Activated B cell treated with CpG ODN at 0.5 μM for 24 hours (primary cell): ENCODE results near the gene MEMO1. TPM values are rescaled to one million over a fixed set of nuclear protein-coding genes. Genes with fewer than 3 reads are reported as not detected.
"Not testable (repeated sequence)": the region's sequence is repeated elsewhere in the genome, so short reads cannot be mapped to it uniquely, and the experiment has no call there.

ENCODE experiments used
- ATAC-seq: fragments of 200-7000 bp; cut with Tn5 transposase; one replicate; pipeline ENCODE4 v1.10.0; 2021; ENCODE audit warnings: low read depth, mild to moderate bottlenecking, moderate library complexity
- CTCF ChIA-PET: fragments of 350-600 bp; sonication (Branson Sonifier 250); formaldehyde crosslinking; loops from one replicate; lab custom pipeline; 2021; ENCODE audit warnings: antibody characterized with exemption; lab: Charles Lee
- POLR2A ChIA-PET: fragments of 350-600 bp; sonication (Branson Sonifier 250); formaldehyde crosslinking; loops from one replicate; lab custom pipeline; 2021; ENCODE audit warnings: antibody characterized with exemption; lab: Charles Lee
- DNase-seq: peaks from one replicate; pipeline ENCODE4 v3.0.0; 2022
- H3K27ac Mint-ChIP-seq: one replicate; pipeline ENCODE4 v1.8.0; 2020; ENCODE audit warnings: mixed read lengths
- H3K27me3 Mint-ChIP-seq: one replicate; pipeline ENCODE4 v1.8.0; 2021; ENCODE audit warnings: mixed read lengths
- H3K36me3 Mint-ChIP-seq: one replicate; pipeline ENCODE4 v1.8.0; 2021; ENCODE audit warnings: low read depth, mixed read lengths
- H3K4me1 Mint-ChIP-seq: one replicate; pipeline ENCODE4 v1.8.0; 2021; ENCODE audit warnings: mixed read lengths
- H3K4me3 Mint-ChIP-seq: one replicate; pipeline ENCODE4 v1.8.0; 2020; ENCODE audit warnings: mild to moderate bottlenecking, mixed read lengths
- H3K9me3 Mint-ChIP-seq: one replicate; pipeline ENCODE4 v1.8.0; 2020; ENCODE audit warnings: mixed read lengths
- intact Hi-C: fragments of 100-400 bp; cut with micrococcal nuclease; formaldehyde crosslinking; loops from one replicate; pipeline ENCODE4 v1.15.1; 2024
- total RNA-seq: library from RNA; stranded (reverse); gene quantifications from 2 replicates; pipeline ENCODE4 v1.2.3, GENCODE V29; 2022
- TF ChIP-seq, protein P1 (sequence below): fragments of 200-600 bp; IDR thresholded peaks from one replicate; pipeline ENCODE4 v1.8.0; 2022; ENCODE audit warnings: antibody characterized with exemption, mild to moderate bottlenecking

The MEMO1 gene
- total RNA-seq, 1 donor from 2014 or later, result 71.6 TPM

DNA sequence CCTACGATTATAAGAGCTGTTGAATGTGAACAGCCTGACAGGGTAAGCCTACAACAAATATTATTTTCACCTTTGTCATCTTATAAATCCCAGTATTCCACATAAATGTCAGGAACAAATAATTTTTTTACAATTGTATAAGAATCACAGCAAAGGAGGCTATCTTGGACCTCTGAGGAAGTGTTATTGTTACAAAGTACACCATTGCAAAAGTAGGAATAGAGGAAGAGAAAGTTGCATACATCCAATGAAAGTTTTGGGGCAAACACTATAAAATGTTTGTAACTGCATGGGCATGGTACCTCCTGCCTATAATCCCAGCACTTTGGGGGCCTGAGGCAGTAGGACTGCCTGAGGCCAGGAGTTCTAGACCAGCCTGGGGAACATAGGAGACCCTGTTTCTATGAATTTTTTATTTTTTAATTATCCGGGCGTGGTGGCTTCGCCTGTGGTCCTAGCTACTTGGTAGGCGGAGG, 715 bp upstream of the MEMO1 start:
- CTCF ChIA-PET, result no interaction called here
- TF ChIP-seq, protein P1, sequence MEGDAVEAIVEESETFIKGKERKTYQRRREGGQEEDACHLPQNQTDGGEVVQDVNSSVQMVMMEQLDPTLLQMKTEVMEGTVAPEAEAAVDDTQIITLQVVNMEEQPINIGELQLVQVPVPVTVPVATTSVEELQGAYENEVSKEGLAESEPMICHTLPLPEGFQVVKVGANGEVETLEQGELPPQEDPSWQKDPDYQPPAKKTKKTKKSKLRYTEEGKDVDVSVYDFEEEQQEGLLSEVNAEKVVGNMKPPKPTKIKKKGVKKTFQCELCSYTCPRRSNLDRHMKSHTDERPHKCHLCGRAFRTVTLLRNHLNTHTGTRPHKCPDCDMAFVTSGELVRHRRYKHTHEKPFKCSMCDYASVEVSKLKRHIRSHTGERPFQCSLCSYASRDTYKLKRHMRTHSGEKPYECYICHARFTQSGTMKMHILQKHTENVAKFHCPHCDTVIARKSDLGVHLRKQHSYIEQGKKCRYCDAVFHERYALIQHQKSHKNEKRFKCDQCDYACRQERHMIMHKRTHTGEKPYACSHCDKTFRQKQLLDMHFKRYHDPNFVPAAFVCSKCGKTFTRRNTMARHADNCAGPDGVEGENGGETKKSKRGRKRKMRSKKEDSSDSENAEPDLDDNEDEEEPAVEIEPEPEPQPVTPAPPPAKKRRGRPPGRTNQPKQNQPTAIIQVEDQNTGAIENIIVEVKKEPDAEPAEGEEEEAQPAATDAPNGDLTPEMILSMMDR, result no peak
- H3K27ac Mint-ChIP-seq, result peak overlapping the region; percentile 96
- peaks cover 36% of the 10 kb centered on the region for H3K4me1 Mint-ChIP-seq
- no peaks in the 10 kb centered on the region for H3K27me3 Mint-ChIP-seq
- peak overlapping the region; percentile 91 for H3K4me3 Mint-ChIP-seq
- DNase-seq, result no peak
- intact Hi-C loops, result loop anchor here (1.0 to 10.0 kb wide), 8 partner anchors 28 to 1864 kb away; partner anchors contain the start of genes BIRC6, DPY30, SPAST and YPEL5
- peaks cover 21% of the 10 kb centered on the region for H3K36me3 Mint-ChIP-seq
- POLR2A ChIA-PET, result interaction anchor here (0.6 to 2.3 kb wide), 6 partner anchors 12 to 349 kb away, joined by 3 to 36 read pairs (median 4); partner anchors contain the start of genes DPY30, SLC30A6 and SPAST
- H3K9me3 Mint-ChIP-seq, result no peaks in the 10 kb centered on the region
- ATAC-seq, result no peak

DNA sequence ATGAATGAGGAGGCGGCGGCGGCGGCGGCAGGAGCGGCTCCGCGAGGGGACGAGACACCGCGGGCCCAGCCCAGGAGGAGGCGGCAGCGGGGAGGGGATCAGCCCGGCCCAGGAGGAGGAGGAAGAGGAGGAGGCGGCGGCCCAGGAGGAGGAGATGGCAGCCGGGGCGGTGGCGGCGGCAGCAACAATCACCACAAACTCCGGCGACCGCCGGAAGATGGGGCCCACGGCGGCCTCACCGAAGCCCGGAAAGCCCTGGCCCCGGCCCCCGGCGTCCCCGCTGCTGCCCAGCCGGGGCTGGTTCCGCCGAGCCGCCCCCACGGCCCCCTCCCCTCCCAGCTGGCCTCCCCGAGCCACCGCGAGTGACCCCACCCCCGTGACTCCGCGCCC, 533 bp downstream of the MEMO1 start:
- POLR2A ChIA-PET, result interaction anchor here (0.6 to 2.3 kb wide), 8 partner anchors 9 to 1864 kb away, joined by 3 to 36 read pairs (median 4); partner anchors contain the start of genes DPY30, SLC30A6, SPAST and YPEL5
- Mint-ChIP-seq H3K4me3 (peak overlapping the region; percentile 66), H3K4me1 (peaks cover 45% of the 10 kb centered on the region), H3K36me3 (peaks cover 16% of the 10 kb centered on the region)
- H3K9me3 Mint-ChIP-seq, H3K27me3 Mint-ChIP-seq, CTCF ChIA-PET, H3K27ac Mint-ChIP-seq: not testable (repeated sequence)
- ATAC-seq (peak; percentile 63), DNase-seq (peak; percentile 74)
- intact Hi-C loops, result loop anchor here (2.0 to 10.0 kb wide), 3 partner anchors 125 to 1863 kb away; partner anchors contain the start of genes BIRC6 and YPEL5

- peak overlapping the region; percentile 92 for H3K4me3 Mint-ChIP-seq
- H3K36me3 Mint-ChIP-seq, result peaks cover 15% of the 10 kb centered on the region
- intact Hi-C loops, result loop anchor here (2.0 to 10.0 kb wide), 5 partner anchors 19 to 1862 kb away; partner anchors contain the start of genes BIRC6 and YPEL5
- ATAC-seq (peak; percentile 8), DNase-seq (peak; percentile 60)
- POLR2A ChIA-PET, result interaction anchor here (0.6 to 2.3 kb wide), 14 partner anchors 10 to 1863 kb away, joined by 3 to 36 read pairs (median 4); partner anchors contain the start of genes DPY30, SLC30A6, SPAST and YPEL5
- no peaks in the 10 kb centered on the region for H3K9me3 Mint-ChIP-seq
- H3K27ac Mint-ChIP-seq, result peak overlapping the region; percentile 86
- TF ChIP-seq, protein P1, result no peak
- H3K4me1 Mint-ChIP-seq, result peaks cover 49% of the 10 kb centered on the region
- H3K27me3 Mint-ChIP-seq, result no peaks in the 10 kb centered on the region
- CTCF ChIA-PET, result interaction anchor here (1.5 kb wide), 1 partner anchor 19 kb away, joined by 3 read pairs; no protein-coding TSS in a partner anchor
Observed at GRCh38 chr2:32009516-32010256, 1.1 kb downstream of the MEMO1 start.

- H3K4me1 Mint-ChIP-seq, result peaks cover 54% of the 10 kb centered on the region
- ChIA-PET CTCF (interaction anchor here (1.5 kb wide), 1 partner anchor 18 kb away, joined by 3 read pairs; no protein-coding TSS in a partner anchor), POLR2A (interaction anchor here (0.6 to 2.2 kb wide), 12 partner anchors 10 to 157 kb away, joined by 3 to 16 read pairs (median 3); partner anchors contain the start of genes DPY30, SLC30A6 and SPAST)
- intact Hi-C loops, result loop anchor here (2.0 kb wide), 2 partner anchors 18 to 52 kb away; no protein-coding TSS in a partner anchor
- DNase-seq (no peak), ATAC-seq (no peak)
- TF ChIP-seq, protein P1, result no peak
- H3K27ac Mint-ChIP-seq, result peak overlapping the region; percentile 86
- peak overlapping the region; percentile 92 for H3K4me3 Mint-ChIP-seq
- no peaks in the 10 kb centered on the region for H3K27me3 Mint-ChIP-seq
- H3K9me3 Mint-ChIP-seq, result no peaks in the 10 kb centered on the region
- peaks cover 16% of the 10 kb centered on the region for H3K36me3 Mint-ChIP-seq
Observed at GRCh38 chr2:32008805-32009515, 1.8 kb downstream of the MEMO1 start.

DNA sequence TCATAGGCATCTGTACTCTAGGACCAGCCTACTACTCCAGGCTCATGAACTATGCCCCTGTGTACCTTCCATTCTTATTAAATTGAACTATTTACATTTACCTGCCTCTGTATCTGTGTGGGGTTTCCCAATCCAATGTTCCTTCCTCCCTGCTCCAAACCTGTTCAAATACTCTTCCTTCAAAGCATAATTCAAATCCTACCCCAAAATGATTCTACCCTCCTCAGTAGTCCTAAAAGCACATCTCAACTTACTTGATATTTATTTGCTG, 3.8 kb downstream of the MEMO1 start:
- Mint-ChIP-seq H3K4me3 (peak overlapping the region; percentile 2), H3K27me3 (no peaks in the 10 kb centered on the region), H3K36me3 (peaks cover 16% of the 10 kb centered on the region), H3K4me1 (peaks cover 58% of the 10 kb centered on the region), H3K27ac (no peak overlapping the region), H3K9me3 (no peaks in the 10 kb centered on the region)
- intact Hi-C loops, result no loop called here
- no peak for ATAC-seq
- TF ChIP-seq, protein P1, result no peak
- no peak for DNase-seq
- POLR2A ChIA-PET, result no interaction called here
- CTCF ChIA-PET, result no interaction called here
